Kidney epithelial cell (primary cell): ENCODE measurements around the gene GABBR2. TPM values are rescaled to one million over a fixed set of nuclear protein-coding genes. Genes with fewer than 3 reads are reported as not detected.

Experiments used
- DNase-seq: peaks from one replicate; pipeline ENCODE4 v3.0.0-alpha.2; 2010; ENCODE audit warnings: low read depth
- H3K27me3 ChIP-seq: 2 replicates; pipeline ENCODE4 v1.6.0; 2011; ENCODE audit warnings: low read length; ENCODE audit not compliant: control insufficient read depth, insufficient read depth
- H3K36me3 ChIP-seq: 2 replicates; pipeline ENCODE4 v1.5.1; 2011; ENCODE audit warnings: low read length; ENCODE audit not compliant: control insufficient read depth, insufficient read depth
- H3K4me3 ChIP-seq: 2 replicates; pipeline ENCODE4 v1.5.1; 2011; ENCODE audit warnings: low read depth, mild to moderate bottlenecking, control low read depth, low read length
- CTCF ChIP-seq: IDR thresholded peaks from 2 replicates; pipeline ENCODE4 v1.5.1; 2011; ENCODE audit warnings: mild to moderate bottlenecking, moderate library complexity, low read length, control low read depth, inconsistent platforms; ENCODE audit not compliant: insufficient read depth, poor library complexity, severe bottlenecking
- total RNA-seq: library from RNA; depleted of rRNA; stranded (reverse); fragments of >200 nt; gene quantifications from 2 replicates; pipeline ENCODE4 v1.2.3, GENCODE V29; 2015

The GABBR2 gene
- total RNA-seq, 1 donor from 2014 or later: 10.8 TPM

- Histone ChIP-seq H3K27me3 (peaks cover 52% of the 10 kb centered on the region), H3K4me3 (no peak overlapping the region), H3K36me3 (no peaks in the 10 kb centered on the region)
- DNase-seq: no peak
- TF ChIP-seq CTCF: no peak
Observed at GRCh38 chr9:98706651-98707165, 2.0 kb downstream of the GABBR2 start.

GRCh38 chr9:98702835-98703380, 5.8 kb downstream of the GABBR2 start:
- Histone ChIP-seq H3K4me3 (no peak overlapping the region), H3K27me3 (peaks cover 26% of the 10 kb centered on the region), H3K36me3 (no peaks in the 10 kb centered on the region)
- no peak for TF ChIP-seq CTCF
- DNase-seq: no peak

- Histone ChIP-seq H3K4me3 (no peak overlapping the region), H3K27me3 (peaks cover 21% of the 10 kb centered on the region), H3K36me3 (no peaks in the 10 kb centered on the region)
- TF ChIP-seq CTCF: no peak
- no peak for DNase-seq
Observed at GRCh38 chr9:98702340-98702739, 6.4 kb downstream of the GABBR2 start.

- Histone ChIP-seq H3K4me3 (no peak overlapping the region), H3K36me3 (no peaks in the 10 kb centered on the region), H3K27me3 (peaks cover 13% of the 10 kb centered on the region)
- TF ChIP-seq CTCF: no peak
- no peak for DNase-seq
Observed at GRCh38 chr9:98701576-98701975, 7.2 kb downstream of the GABBR2 start.

GRCh38 chr9:98700801-98701200, 7.9 kb downstream of the GABBR2 start:
- H3K27me3 ChIP-seq: peaks cover 11% of the 10 kb centered on the region
- TF ChIP-seq CTCF: no peak
- no peak for DNase-seq
- no peaks in the 10 kb centered on the region for H3K36me3 ChIP-seq
- no peak overlapping the region for H3K4me3 ChIP-seq

GRCh38 chr9:98698856-98699255, 9.9 kb downstream of the GABBR2 start:
- Histone ChIP-seq H3K4me3 (no peak overlapping the region), H3K36me3 (no peaks in the 10 kb centered on the region), H3K27me3 (peaks cover 11% of the 10 kb centered on the region)
- no peak for DNase-seq
- TF ChIP-seq CTCF: no peak
